Fibroblast of lung (primary cell): ENCODE measurements around the gene MED10. TPM values are rescaled to one million over a fixed set of nuclear protein-coding genes. Genes with fewer than 3 reads are reported as not detected.

Source experiments
- DNase-seq, 2 donors: peaks; one replicate each; pipeline versions ENCODE4 v3.0.0 to v3.0.0-alpha.2; 2010; ENCODE audit warnings: low read depth in 2 of 2
- H2AFZ ChIP-seq: 2 replicates; pipeline ENCODE4 v1.5.1; 2012; ENCODE audit warnings: low read length, control low read depth, inconsistent platforms
- H3K27ac ChIP-seq: 2 replicates; pipeline ENCODE4 v1.5.1; 2011; ENCODE audit warnings: low read length, control low read depth; ENCODE audit not compliant: insufficient read depth
- H3K27me3 ChIP-seq: 2 replicates; pipeline ENCODE4 v1.5.1; 2011; ENCODE audit warnings: mild to moderate bottlenecking, low read length; ENCODE audit not compliant: control insufficient read depth, insufficient read depth
- H3K36me3 ChIP-seq: 2 replicates; pipeline ENCODE4 v1.5.1; 2011; ENCODE audit warnings: low read length; ENCODE audit not compliant: control insufficient read depth, insufficient read depth
- H3K4me1 ChIP-seq: 2 replicates; pipeline ENCODE4 v1.5.1; 2011; ENCODE audit warnings: low read length; ENCODE audit not compliant: control insufficient read depth, insufficient read depth; ENCODE audit errors: extremely low read depth
- H3K4me2 ChIP-seq: 2 replicates; pipeline ENCODE4 v1.5.1; 2011; ENCODE audit warnings: low read length, control low read depth; ENCODE audit not compliant: insufficient read depth; ENCODE audit errors: extremely low read depth
- H3K4me3 ChIP-seq, 4 experiments: fragments of 200-600 bp in 1 of 4; sonication (generic) in 1 of 4; replicated peaks in 1 of 4; 2 replicates each; pipeline ENCODE4 v1.5.1; 2011 to 2016; ENCODE audit warnings: low read length in 4 of 4, low read depth in 3 of 4, mild to moderate bottlenecking in 3 of 4, control low read depth in 2 of 4, inconsistent platforms in 1 of 4, mixed read lengths in 1 of 4; ENCODE audit not compliant: insufficient read depth in 1 of 4; ENCODE audit errors: control extremely low read depth in 1 of 4
- H3K79me2 ChIP-seq: 2 replicates; pipeline ENCODE4 v1.5.1; 2012; ENCODE audit warnings: mild to moderate bottlenecking, low read length, inconsistent platforms; ENCODE audit not compliant: control insufficient read depth, insufficient read depth
- H3K9ac ChIP-seq: 2 replicates; pipeline ENCODE4 v1.5.1; 2011; ENCODE audit warnings: mild to moderate bottlenecking, low read length, control low read depth; ENCODE audit not compliant: insufficient read depth
- H3K9me3 ChIP-seq: 2 replicates; pipeline ENCODE4 v1.5.1; 2012; ENCODE audit warnings: low read depth, low read length; ENCODE audit not compliant: control insufficient read depth, insufficient read depth
- H4K20me1 ChIP-seq: 2 replicates; pipeline ENCODE4 v1.5.1; 2011; ENCODE audit warnings: low read length; ENCODE audit not compliant: control insufficient read depth, insufficient read depth; ENCODE audit errors: extremely low read depth
- CTCF ChIP-seq, 2 donors: IDR thresholded peaks in 1 of 2; conservative IDR thresholded peaks in 1 of 2; 1 replicate in 1 of 2; 2 replicates in 1 of 2; pipeline ENCODE4 v1.5.1; 2011 to 2012; ENCODE audit warnings: low read length in 2 of 2, control low read depth in 1 of 2, inconsistent platforms in 1 of 2, low read depth in 1 of 2, mild to moderate bottlenecking in 1 of 2
- EZH2 ChIP-seq: IDR thresholded peaks from 2 replicates; pipeline ENCODE4 v1.5.1; 2012; ENCODE audit warnings: low read length, control low read depth, mild to moderate bottlenecking; ENCODE audit errors: missing control alignments
- polyA plus RNA-seq, 2 donors: library from polyadenylated mRNA; depleted of rRNA in 1 of 2; stranded (reverse) in 1 of 2; unstranded in 1 of 2; fragments of >200 nt; gene quantifications; 2 replicates each; pipeline ENCODE4 v1.2.1, GENCODE V29; 2011 to 2012; ENCODE audit warnings: missing spikeins in 1 of 2
- total RNA-seq: library from RNA; depleted of rRNA; stranded (reverse); fragments of >200 nt; gene quantifications from 2 replicates; pipeline ENCODE4 v1.2.1, GENCODE V29; 2014

MED10 gene
- total and polyA plus RNA-seq, 2 donors (not counting 1 experiment from before 2014, with no cell fraction given) = 13.5 to 52.9 TPM

- no peaks in the 10 kb centered on the region for H3K27me3 ChIP-seq
- H3K9me3 ChIP-seq = no peaks in the 10 kb centered on the region
- no peak overlapping the region for H3K4me3 ChIP-seq
- H3K36me3 ChIP-seq = no peaks in the 10 kb centered on the region
- no peak overlapping the region for H3K9ac ChIP-seq
- no peak for TF ChIP-seq EZH2
- TF ChIP-seq CTCF (conservative IDR thresholded peaks at IDR 0.05 in 1 of 2, IDR thresholded peaks at IDR 0.05 in 1 of 2; ENCODE audit: low read depth in 1 of 2, low read length in 2 of 2) = no peak
- no peak overlapping the region for H3K4me2 ChIP-seq
- no peaks in the 10 kb centered on the region for H3K79me2 ChIP-seq
- H4K20me1 ChIP-seq = no peaks in the 10 kb centered on the region
- H3K27ac ChIP-seq = no peak overlapping the region
- H3K4me1 ChIP-seq = no peaks in the 10 kb centered on the region
- DNase-seq = no peak
- H2AFZ ChIP-seq = no peak overlapping the region
Measured at GRCh38 chr5:6338871-6339270, 39.5 kb downstream of the MED10 start.

DNA sequence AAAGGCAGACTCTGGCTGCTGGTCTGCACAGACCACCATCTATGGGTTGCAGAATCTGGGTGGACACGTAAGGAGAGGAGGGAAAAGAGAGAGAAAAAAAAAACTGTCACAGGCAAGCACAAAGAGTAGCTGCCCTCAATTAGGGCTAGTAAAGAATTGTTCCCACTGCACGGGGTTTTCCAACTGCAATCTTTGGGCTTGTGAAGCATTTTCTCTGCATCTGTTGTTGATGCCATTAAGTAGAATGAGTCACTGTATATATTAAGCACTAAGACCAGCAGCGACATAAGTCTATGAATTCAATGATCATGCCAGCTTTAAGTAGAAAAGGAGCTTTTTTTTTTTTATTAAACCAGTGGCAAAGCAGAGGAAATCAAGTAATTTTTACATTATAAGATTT, 40.2 kb downstream of the MED10 start:
- no peaks in the 10 kb centered on the region for H3K4me1 ChIP-seq
- no peaks in the 10 kb centered on the region for H3K9me3 ChIP-seq
- no peaks in the 10 kb centered on the region for H3K27me3 ChIP-seq
- H3K9ac ChIP-seq = no peak overlapping the region
- no peak overlapping the region for H3K4me3 ChIP-seq
- no peaks in the 10 kb centered on the region for H4K20me1 ChIP-seq
- no peak overlapping the region for H3K27ac ChIP-seq
- H2AFZ ChIP-seq = no peak overlapping the region
- H3K36me3 ChIP-seq = no peaks in the 10 kb centered on the region
- no peak overlapping the region for H3K4me2 ChIP-seq
- DNase-seq = no peak
- H3K79me2 ChIP-seq = no peaks in the 10 kb centered on the region
- no peak for TF ChIP-seq EZH2
- no peak for TF ChIP-seq CTCF (conservative IDR thresholded peaks at IDR 0.05 in 1 of 2, IDR thresholded peaks at IDR 0.05 in 1 of 2; ENCODE audit: low read depth in 1 of 2, low read length in 2 of 2)

GRCh38 chr5:6333182-6333905, 45.0 kb downstream of the MED10 start:
- Histone ChIP-seq H3K27ac (no peak overlapping the region), H3K79me2 (no peaks in the 10 kb centered on the region), H4K20me1 (no peaks in the 10 kb centered on the region), H3K9me3 (no peaks in the 10 kb centered on the region), H3K4me2 (no peak overlapping the region), H3K27me3 (no peaks in the 10 kb centered on the region), H3K4me1 (no peaks in the 10 kb centered on the region), H3K36me3 (no peaks in the 10 kb centered on the region), H3K9ac (no peak overlapping the region), H2AFZ (no peak overlapping the region), H3K4me3 (no peak overlapping the region)
- TF ChIP-seq EZH2 (no peak), CTCF (conservative IDR thresholded peaks at IDR 0.05 in 1 of 2, IDR thresholded peaks at IDR 0.05 in 1 of 2; ENCODE audit: low read depth in 1 of 2, low read length in 2 of 2) (no peak)
- DNase-seq = no peak
